SU-DHL-6 (cell line): ENCODE results near the gene ZSCAN10.
"Not testable (repeated sequence)": the region's sequence is repeated elsewhere in the genome, so short reads cannot be mapped to it uniquely, and the experiment has no call there.

Source experiments
- H2AFZ ChIP-seq: fragments of 200-600 bp; sonication (generic); 2 replicates; pipeline ENCODE4 v1.6.1; 2014; ENCODE audit warnings: low read depth, mild to moderate bottlenecking, moderate library complexity, mixed read lengths, antibody characterized with exemption, low read length; ENCODE audit not compliant: severe bottlenecking
- H3F3A ChIP-seq: fragments of 200-600 bp; shearing (Covaris generic); 2 replicates; pipeline ENCODE4 v1.6.0; 2016; ENCODE audit warnings: antibody characterized with exemption, mild to moderate bottlenecking; ENCODE audit not compliant: insufficient read depth
- H3K27ac ChIP-seq: fragments of 200-600 bp; sonication (generic); 2 replicates; pipeline ENCODE4 v1.5.1; 2016; ENCODE audit warnings: low read depth, mild to moderate bottlenecking, low read length, moderate library complexity, mixed read lengths
- H3K27me3 ChIP-seq: fragments of 200-600 bp; sonication (generic), shearing (Covaris generic); 2 replicates; pipeline ENCODE4 v1.6.0; 2014; ENCODE audit warnings: mild to moderate bottlenecking, low read length
- H3K36me3 ChIP-seq: fragments of 200-600 bp; sonication (generic); 2 replicates; pipeline ENCODE4 v1.6.1; 2014; ENCODE audit warnings: mild to moderate bottlenecking, low read length, mixed read lengths
- H3K4me2 ChIP-seq: fragments of 300-600, 200-600 bp; shearing (Covaris generic), sonication (generic); 2 replicates; pipeline ENCODE4 v1.6.0; 2014; ENCODE audit warnings: low read length, low read depth, mild to moderate bottlenecking; ENCODE audit not compliant: poor library complexity, severe bottlenecking
- H3K4me3 ChIP-seq: fragments of 200-600 bp; sonication (generic); 2 replicates; pipeline ENCODE4 v1.5.1; 2014; ENCODE audit warnings: antibody characterized with exemption, low read length, mild to moderate bottlenecking, mixed read lengths; ENCODE audit not compliant: insufficient read depth, poor library complexity, severe bottlenecking
- H3K79me2 ChIP-seq: fragments of 200-600 bp; sonication (generic); 2 replicates; pipeline ENCODE4 v1.6.1; 2014; ENCODE audit warnings: mild to moderate bottlenecking, low read length, moderate library complexity; ENCODE audit not compliant: insufficient read depth
- H3K9ac ChIP-seq: fragments of 200-600 bp; sonication (generic); 2 replicates; pipeline ENCODE4 v1.7.0; 2014; ENCODE audit warnings: mild to moderate bottlenecking, low read length
- H3K9me2 ChIP-seq: fragments of 200-600 bp; sonication (generic); replicated peaks from 2 replicates; pipeline ENCODE4 v1.6.1; 2014; ENCODE audit warnings: low read length; ENCODE audit not compliant: insufficient read depth
- H3K9me3 ChIP-seq: fragments of 200-600 bp; sonication (generic); 2 replicates; pipeline ENCODE4 v1.6.1; 2014; ENCODE audit warnings: low read length, mixed read lengths; ENCODE audit not compliant: insufficient read depth
- H4K20me1 ChIP-seq: fragments of 200-600 bp; sonication (generic); 2 replicates; pipeline ENCODE4 v1.6.1; 2014; ENCODE audit warnings: low read depth, mild to moderate bottlenecking, antibody characterized with exemption, low read length, moderate library complexity, mixed read lengths
- EZH2phosphoT487 ChIP-seq: fragments of 200-600 bp; sonication (generic), shearing (Covaris generic); conservative IDR thresholded peaks from 2 replicates; pipeline ENCODE4 v1.6.1; 2018; ENCODE audit warnings: mild to moderate bottlenecking, antibody characterized with exemption, low read length, moderate library complexity, mixed read lengths
- TF ChIP-seq, protein P1 (sequence below): fragments of 200-600 bp; sonication (generic); IDR thresholded peaks from one replicate; pipeline ENCODE4 v1.5.1; 2017; ENCODE audit warnings: antibody characterized with exemption, mild to moderate bottlenecking, low read length, moderate library complexity; ENCODE audit not compliant: insufficient read depth, poor library complexity, severe bottlenecking

The ZSCAN10 gene

DNA sequence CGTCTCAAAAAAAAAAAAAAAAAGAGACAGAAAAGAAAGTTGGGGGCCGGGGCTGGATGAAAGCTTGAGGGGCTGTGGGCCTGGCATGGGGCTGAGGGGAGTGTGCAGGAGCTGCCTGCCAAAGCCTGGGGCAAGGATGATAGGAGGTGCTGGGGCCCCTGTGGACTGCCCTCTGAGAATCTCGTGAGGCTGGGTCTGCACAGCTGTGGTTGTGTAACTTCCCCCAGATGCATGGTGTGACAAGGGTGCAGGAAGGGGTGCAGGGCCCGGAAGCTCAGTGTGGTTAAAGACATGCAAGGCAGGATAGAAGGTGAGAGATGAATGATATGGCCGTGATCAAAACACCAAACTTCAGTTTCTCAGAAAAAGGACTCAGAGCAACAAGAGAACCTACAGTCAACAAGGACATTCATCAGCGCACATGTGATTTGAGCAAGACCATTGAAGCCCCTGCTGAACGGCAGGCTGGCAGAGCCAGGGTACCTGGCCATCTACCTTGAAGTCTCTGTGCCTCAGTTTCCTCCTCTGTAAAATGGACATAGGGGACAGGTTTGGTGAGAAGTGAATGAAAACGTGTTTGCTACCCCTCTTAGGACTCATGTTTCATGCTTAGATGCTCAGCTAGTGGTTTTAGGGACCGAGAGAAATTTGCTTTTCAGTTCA lies 24.1 kb downstream of the ZSCAN10 start:
- peaks cover 24% of the 10 kb centered on the region; the same call in 1 of the 2 replicates for H3F3A ChIP-seq
- H3K27me3 ChIP-seq: no peaks in the 10 kb centered on the region
- peak overlapping the region; percentile 18 for H2AFZ ChIP-seq
- H3K36me3 ChIP-seq: no peaks in the 10 kb centered on the region
- H3K9me2 ChIP-seq: no peaks in the 10 kb centered on the region
- H3K9me3 ChIP-seq: no peaks in the 10 kb centered on the region; the same call in 1 of the 2 replicates
- H3K79me2 ChIP-seq: no peaks in the 10 kb centered on the region
- H3K4me3 ChIP-seq: peak overlapping the region; percentile 43
- H3K4me2 ChIP-seq: peak overlapping the region; percentile 78
- TF ChIP-seq, protein P1, sequence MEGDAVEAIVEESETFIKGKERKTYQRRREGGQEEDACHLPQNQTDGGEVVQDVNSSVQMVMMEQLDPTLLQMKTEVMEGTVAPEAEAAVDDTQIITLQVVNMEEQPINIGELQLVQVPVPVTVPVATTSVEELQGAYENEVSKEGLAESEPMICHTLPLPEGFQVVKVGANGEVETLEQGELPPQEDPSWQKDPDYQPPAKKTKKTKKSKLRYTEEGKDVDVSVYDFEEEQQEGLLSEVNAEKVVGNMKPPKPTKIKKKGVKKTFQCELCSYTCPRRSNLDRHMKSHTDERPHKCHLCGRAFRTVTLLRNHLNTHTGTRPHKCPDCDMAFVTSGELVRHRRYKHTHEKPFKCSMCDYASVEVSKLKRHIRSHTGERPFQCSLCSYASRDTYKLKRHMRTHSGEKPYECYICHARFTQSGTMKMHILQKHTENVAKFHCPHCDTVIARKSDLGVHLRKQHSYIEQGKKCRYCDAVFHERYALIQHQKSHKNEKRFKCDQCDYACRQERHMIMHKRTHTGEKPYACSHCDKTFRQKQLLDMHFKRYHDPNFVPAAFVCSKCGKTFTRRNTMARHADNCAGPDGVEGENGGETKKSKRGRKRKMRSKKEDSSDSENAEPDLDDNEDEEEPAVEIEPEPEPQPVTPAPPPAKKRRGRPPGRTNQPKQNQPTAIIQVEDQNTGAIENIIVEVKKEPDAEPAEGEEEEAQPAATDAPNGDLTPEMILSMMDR: no peak
- TF ChIP-seq EZH2phosphoT487: no peak
- no peaks in the 10 kb centered on the region for H4K20me1 ChIP-seq
- peak overlapping the region; percentile 97 for H3K27ac ChIP-seq
- H3K9ac ChIP-seq: peak overlapping the region; percentile 50

DNA sequence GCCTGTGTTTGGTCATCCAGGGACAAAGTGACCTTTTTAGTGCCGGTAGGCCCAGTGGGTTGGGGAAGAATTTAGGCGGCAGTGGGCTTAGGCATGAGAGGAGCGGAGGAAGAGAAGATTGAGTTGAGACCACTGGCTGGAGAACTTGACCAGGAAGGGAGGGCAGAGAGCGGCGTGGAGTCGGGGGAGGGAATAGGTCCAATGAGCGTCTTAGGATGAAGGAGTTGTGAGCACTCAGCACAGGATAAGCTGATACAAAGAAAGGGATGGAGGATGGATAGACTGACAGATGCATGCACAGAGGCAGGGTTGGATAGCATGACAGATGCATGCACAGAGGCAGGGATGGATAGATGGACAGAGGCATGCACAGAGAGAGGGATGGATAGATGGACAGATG lies 25.6 kb downstream of the ZSCAN10 start:
- TF ChIP-seq, protein P1: no peak
- TF ChIP-seq EZH2phosphoT487: no peak
- no peaks in the 10 kb centered on the region for H3K9me2 ChIP-seq
- H3F3A ChIP-seq: peaks cover 24% of the 10 kb centered on the region; the same call in 1 of the 2 replicates
- no peaks in the 10 kb centered on the region for H4K20me1 ChIP-seq
- H3K4me3 ChIP-seq: no peak overlapping the region
- no peaks in the 10 kb centered on the region for H3K36me3 ChIP-seq
- peak overlapping the region; percentile 32 for H3K27ac ChIP-seq
- no peaks in the 10 kb centered on the region for H3K79me2 ChIP-seq
- H3K9ac ChIP-seq: no peak overlapping the region
- H3K4me2 ChIP-seq: no peak overlapping the region
- H3K9me3 ChIP-seq: no peaks in the 10 kb centered on the region; the same call in 1 of the 2 replicates
- H3K27me3 ChIP-seq: no peaks in the 10 kb centered on the region
- no peak overlapping the region for H2AFZ ChIP-seq

DNA sequence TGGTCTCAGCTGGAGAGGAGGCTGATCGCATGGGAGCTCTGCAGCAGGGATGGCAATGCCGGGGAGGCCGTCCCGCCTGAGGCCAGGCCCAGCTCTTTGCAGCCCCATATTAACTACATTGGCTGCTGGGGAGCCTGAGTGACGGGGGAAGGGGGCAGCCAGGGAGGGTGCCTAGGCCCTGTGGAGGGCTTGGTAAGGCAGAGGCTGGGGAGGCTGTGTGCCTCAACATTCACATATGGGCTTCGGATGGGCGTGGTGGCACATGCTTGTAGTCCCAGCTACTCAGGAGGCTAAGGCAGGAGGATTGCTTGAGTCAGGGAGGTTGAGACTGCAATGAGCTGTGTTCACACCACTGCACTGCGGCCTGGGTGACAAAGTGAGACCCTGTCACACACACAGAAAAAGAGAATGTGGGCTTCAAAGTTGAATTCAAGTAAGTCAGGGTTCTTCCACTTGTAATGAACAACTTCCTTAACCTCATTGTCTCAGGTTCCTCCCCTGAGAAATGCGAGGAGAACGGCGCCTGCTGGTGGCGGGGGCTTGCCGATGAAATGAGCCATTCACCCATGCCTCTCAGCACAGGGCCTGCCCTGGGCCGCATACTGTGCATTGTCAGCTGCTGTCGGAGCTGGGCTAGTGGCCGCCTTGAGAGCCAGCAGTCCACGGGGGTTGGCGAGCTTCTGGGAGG lies 26.4 kb downstream of the ZSCAN10 start:
- H3K79me2 ChIP-seq, H3K4me3 ChIP-seq, H4K20me1 ChIP-seq, H3K36me3 ChIP-seq, H3K9me2 ChIP-seq, H3K4me2 ChIP-seq, H3K27ac ChIP-seq, H3K9me3 ChIP-seq, H3K9ac ChIP-seq, H2AFZ ChIP-seq, H3K27me3 ChIP-seq: not testable (repeated sequence)
- peaks cover 23% of the 10 kb centered on the region; the same call in 1 of the 2 replicates for H3F3A ChIP-seq

DNA sequence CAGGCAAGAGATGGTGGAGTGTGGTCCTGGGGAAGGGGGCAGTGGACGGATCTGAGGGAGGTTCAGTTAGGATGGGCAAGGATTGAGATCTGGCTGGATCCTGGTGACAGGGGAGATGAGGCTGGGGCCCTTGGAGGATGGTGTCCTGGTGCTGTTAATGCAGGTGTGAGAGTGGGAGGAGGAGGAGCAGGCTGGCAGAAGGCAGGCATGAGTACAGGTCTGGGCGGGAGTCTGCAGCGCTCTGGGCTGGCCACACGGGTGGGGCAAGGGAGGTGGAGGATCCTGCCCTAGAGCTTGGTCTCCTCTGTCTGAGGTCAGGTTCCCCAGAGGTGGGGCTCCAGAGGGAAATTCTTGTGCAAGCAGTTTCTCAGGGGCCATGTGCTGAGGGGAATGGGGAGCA lies 26.9 kb downstream of the ZSCAN10 start:
- not testable (repeated sequence) for H3K4me3 ChIP-seq, H3K27ac ChIP-seq, H3K9me2 ChIP-seq, H3K27me3 ChIP-seq, H4K20me1 ChIP-seq, H3K9me3 ChIP-seq, H2AFZ ChIP-seq, H3K79me2 ChIP-seq, H3K36me3 ChIP-seq, H3K9ac ChIP-seq, H3K4me2 ChIP-seq
- H3F3A ChIP-seq: peaks cover 17% of the 10 kb centered on the region; the same call in 1 of the 2 replicates
